HepG2 (cell line): ENCODE results near the gene DNM1. TPM values are rescaled to one million over a fixed set of nuclear protein-coding genes. Genes with fewer than 3 reads are reported as not detected.

ENCODE experiments used
- ARID3A ChIP-seq: IDR thresholded peaks from 2 replicates; pipeline ENCODE4 v1.6.1; 2012; ENCODE audit warnings: low read depth, low read length, improper control_type of control experiment
- CREB3 ChIP-seq: sonication (generic); formaldehyde crosslinking; IDR thresholded peaks from 2 replicates; pipeline ENCODE4 v1.5.0; 2020; ENCODE audit warnings: missing genetic modification reagents
- CTCF ChIP-seq: sonication (generic); formaldehyde crosslinking; IDR thresholded peaks from 2 replicates; pipeline ENCODE4 v1.5.0; 2020; ENCODE audit warnings: mild to moderate bottlenecking, missing genetic modification reagents, moderate library complexity
- FOXO1 ChIP-seq: sonication (generic); formaldehyde crosslinking; IDR thresholded peaks from 2 replicates; pipeline ENCODE4 v1.4.0; 2020; ENCODE audit warnings: missing genetic modification reagents
- HNF4A ChIP-seq: sonication (generic); formaldehyde crosslinking; IDR thresholded peaks from 2 replicates; pipeline ENCODE4 v1.4.0; 2020; ENCODE audit warnings: missing genetic modification reagents
- HOXA3 ChIP-seq: sonication (generic); formaldehyde crosslinking; IDR thresholded peaks from 2 replicates; pipeline ENCODE4 v1.5.0; 2020; ENCODE audit warnings: missing genetic modification reagents
- MAFF ChIP-seq: IDR thresholded peaks from 2 replicates; pipeline ENCODE4 v1.6.1; 2011; ENCODE audit warnings: low read depth, low read length, improper control_type of control experiment
- NFKB2 ChIP-seq: sonication (generic); formaldehyde crosslinking; IDR thresholded peaks from 2 replicates; pipeline ENCODE4 v1.4.0; 2020; ENCODE audit warnings: missing genetic modification reagents, borderline replicate concordance
- PHF8 ChIP-seq: sonication (generic); formaldehyde crosslinking; IDR thresholded peaks from 2 replicates; pipeline ENCODE4 v1.5.0; 2020; ENCODE audit warnings: missing genetic modification reagents
- REPIN1 ChIP-seq: sonication (generic); formaldehyde crosslinking; IDR thresholded peaks from 2 replicates; pipeline ENCODE4 v1.8.0; 2022; ENCODE audit warnings: missing genetic modification reagents, low read depth, mild to moderate bottlenecking, borderline replicate concordance
- SMAD3 ChIP-seq: sonication (generic); formaldehyde crosslinking; IDR thresholded peaks from 2 replicates; pipeline ENCODE4 v1.4.0; 2020; ENCODE audit warnings: missing genetic modification reagents
- THAP7 ChIP-seq: sonication (generic); formaldehyde crosslinking; IDR thresholded peaks from 2 replicates; pipeline ENCODE4 v1.8.1; 2023; ENCODE audit warnings: mild to moderate bottlenecking, missing genetic modification reagents
- THAP9 ChIP-seq: sonication (generic); formaldehyde crosslinking; IDR thresholded peaks from 2 replicates; pipeline ENCODE4; 2020; ENCODE audit warnings: missing genetic modification reagents, mild to moderate bottlenecking, borderline replicate concordance
- ZIK1 ChIP-seq: sonication (generic); formaldehyde crosslinking; IDR thresholded peaks from 2 replicates; pipeline ENCODE4 v1.5.0; 2020; ENCODE audit warnings: mild to moderate bottlenecking, low read depth, missing genetic modification reagents, borderline replicate concordance
- ZNF180 ChIP-seq: sonication (generic); formaldehyde crosslinking; IDR thresholded peaks from 2 replicates; pipeline ENCODE4 v1.4.0; 2020; ENCODE audit warnings: low read depth, missing genetic modification reagents, borderline replicate concordance
- ZNF563 ChIP-seq: sonication (generic); formaldehyde crosslinking; IDR thresholded peaks from 2 replicates; pipeline ENCODE4 v1.8.0; 2022; ENCODE audit warnings: mild to moderate bottlenecking, moderate library complexity, missing genetic modification reagents
- ZNF564 ChIP-seq: sonication (generic); formaldehyde crosslinking; IDR thresholded peaks from 2 replicates; pipeline ENCODE4 v1.8.1; 2023; ENCODE audit warnings: mild to moderate bottlenecking, missing genetic modification reagents
- ZNF607 ChIP-seq: sonication (generic); formaldehyde crosslinking; IDR thresholded peaks from 2 replicates; pipeline ENCODE4 v1.5.1; 2020; ENCODE audit warnings: missing genetic modification reagents, mild to moderate bottlenecking, borderline replicate concordance
- polyA plus RNA-seq, 8 experiments: library from polyadenylated mRNA; depleted of rRNA in 3 of 8; stranded (reverse) in 7 of 8; unstranded in 1 of 8; fragments of >200 nt; fragmentation: Illumina TruSeq in 4 of 8; extraction: Trizol in 4 of 8; gene quantifications; 2 replicates each; pipeline versions ENCODE4 v1.2.1 to v1.2.3, GENCODE V29; 2011 to 2016; ENCODE audit warnings: low read depth in 4 of 8, missing spikeins in 1 of 8, mixed read lengths in 1 of 8; ENCODE audit not compliant: insufficient read depth in 1 of 8
- total RNA-seq, 5 experiments: library from RNA; depleted of rRNA; stranded (reverse); fragments of >200 nt; fragmentation: Illumina TruSeq; extraction: Trizol; gene quantifications; 2 replicates each; pipeline ENCODE4 v1.2.3, GENCODE V29; 2016; ENCODE audit warnings: low read depth in 1 of 5

Gene DNM1
- total and polyA plus RNA-seq, 2 of the 13 experiments (the other 11 are each of a cell fraction or from before 2014, with no cell fraction given), result 0.13 to 0.58 TPM

GRCh38 chr9:128191406-128192046, 11.7 kb upstream of the DNM1 start, which contains the start of gene CIZ1 (continued):
- TF ChIP-seq SMAD3 (CRISPR knock-in tag) (no peak), REPIN1 (peak; percentile 79), ZNF607 (CRISPR knock-in tag) (peak; percentile 60), THAP9 (CRISPR knock-in tag) (0 out of 2 replicates have a peak, but pooled peaks have one; percentile 42), HNF4A (peak; percentile 35; the same call in 1 of the 2 replicates), PHF8 (CRISPR knock-in tag) (peak; percentile 82), ZNF563 (CRISPR knock-in tag) (peak; percentile 63; the same call in 1 of the 2 replicates), CTCF (CRISPR knock-in tag) (peak; percentile 81), ZNF180 (CRISPR knock-in tag) (no peak), FOXO1 (no peak), NFKB2 (CRISPR knock-in tag) (0 out of 2 replicates have a peak, but pooled peaks have one; percentile 73), ARID3A (no peak), MAFF (no peak), HOXA3 (CRISPR knock-in tag) (peak; percentile 78), ZIK1 (CRISPR knock-in tag) (peak; percentile 52; the same call in 1 of the 2 replicates), THAP7 (CRISPR knock-in tag) (no peak), CREB3 (peak; percentile 47; the same call in 1 of the 2 replicates), ZNF564 (CRISPR knock-in tag) (peak; percentile 70; the same call in 1 of the 2 replicates)
